Measurements from ENCODE around the gene STARD9. TPM values are rescaled to one million over a fixed set of nuclear protein-coding genes. Genes with fewer than 3 reads are reported as not detected.
"Not testable (repeated sequence)": the region's sequence is repeated elsewhere in the genome, so short reads cannot be mapped to it uniquely, and the experiment has no call there.

The STARD9 gene
- total RNA-seq, 1 experiment from 2014 or later, result 1.7 TPM

DNA sequence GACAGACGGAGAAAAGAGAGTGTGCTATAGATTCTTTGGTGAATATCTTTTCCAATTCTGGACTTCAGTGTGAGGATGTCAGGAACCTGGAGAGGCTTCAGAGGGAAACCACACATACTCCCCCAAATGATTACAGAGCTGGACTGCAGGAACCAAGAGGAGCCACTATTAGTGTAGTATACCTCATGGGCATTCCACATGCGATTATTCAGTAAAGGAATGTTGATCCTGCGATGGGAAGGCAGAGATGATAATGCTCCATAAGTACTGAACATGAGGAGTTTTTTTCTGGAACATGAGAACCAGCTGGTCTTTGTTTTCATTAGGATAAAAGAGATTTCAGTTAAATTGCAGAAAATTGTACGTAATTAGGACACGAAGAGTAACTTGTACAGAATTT lies 18.7 kb downstream of the STARD9 start:
- Histone ChIP-seq H3K79me2 (ENCODE audit: low read depth) (no peaks in the 10 kb centered on the region), H3K27ac (no peak overlapping the region), H3K9me3 (ENCODE audit: insufficient read depth, low read depth) (no peaks in the 10 kb centered on the region), H2AFZ (no peak overlapping the region), H3K9me2 (ENCODE audit: insufficient read depth) (no peaks in the 10 kb centered on the region), H3K4me1 (replicated peaks; ENCODE audit: insufficient read depth) (no peaks in the 10 kb centered on the region), H3K36me3 (ENCODE audit: low read depth) (no peaks in the 10 kb centered on the region), H3F3A (ENCODE audit: insufficient read depth, low read depth) (no peaks in the 10 kb centered on the region), H3K4me3 (no peak overlapping the region), H4K20me1 (ENCODE audit: insufficient read depth) (no peaks in the 10 kb centered on the region), H3K4me2 (no peak overlapping the region), H3K27me3 (ENCODE audit: insufficient read depth, low read depth) (no peaks in the 10 kb centered on the region)
- TF ChIP-seq CTCF (conservative IDR thresholded peaks at IDR 0.05) (no peak), EZH2 (IDR thresholded peaks at IDR 0.05; ENCODE audit: low read depth) (no peak)
- no peak for DNase-seq
- ChIA-PET CTCF (no interaction called here), POLR2A (ENCODE audit: unreplicated experiment) (no interaction called here)
- BruUV-seq (replicated peaks), result no TSS peak
- intact Hi-C loops (cut with micrococcal nuclease; ENCODE audit: unreplicated experiment), result no loop called here

DNA sequence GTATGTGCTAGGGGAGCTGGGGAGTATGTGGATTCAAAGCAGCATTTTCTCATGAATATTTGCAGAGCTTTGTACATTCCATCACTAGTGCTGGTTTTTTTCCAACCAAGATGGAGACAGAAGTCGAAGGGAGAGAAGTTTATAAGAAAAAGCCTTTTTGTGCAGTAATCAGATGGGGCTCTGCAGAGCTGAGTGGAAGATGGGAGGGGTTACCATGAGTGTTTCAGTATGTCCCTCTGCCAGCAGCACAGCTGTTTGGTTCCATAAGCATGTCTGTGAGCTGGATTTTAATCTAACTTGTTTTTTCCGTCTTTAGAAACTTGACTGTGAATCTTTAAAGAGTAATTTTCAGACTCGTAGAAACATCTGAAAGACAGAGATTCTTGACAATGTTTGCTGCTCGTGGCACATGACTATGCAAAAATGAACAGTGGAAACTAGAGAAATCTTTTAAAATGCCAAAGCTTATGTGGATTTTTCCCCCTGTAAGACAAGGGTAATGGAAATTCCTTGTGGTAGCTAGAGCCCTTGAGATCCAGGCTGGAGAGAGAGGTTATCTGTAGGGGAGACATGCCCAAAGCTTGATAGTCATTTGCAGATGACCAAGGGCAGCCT lies 20.3 kb downstream of the STARD9 start:
- Histone ChIP-seq H3K36me3 (ENCODE audit: low read depth) (no peaks in the 10 kb centered on the region), H3F3A (ENCODE audit: insufficient read depth, low read depth) (no peaks in the 10 kb centered on the region), H3K4me3 (no peak overlapping the region), H3K9me2 (ENCODE audit: insufficient read depth) (no peaks in the 10 kb centered on the region), H2AFZ (no peak overlapping the region), H3K27me3 (ENCODE audit: insufficient read depth, low read depth) (no peaks in the 10 kb centered on the region), H3K79me2 (ENCODE audit: low read depth) (no peaks in the 10 kb centered on the region), H3K4me2 (no peak overlapping the region), H3K4me1 (replicated peaks; ENCODE audit: insufficient read depth) (no peaks in the 10 kb centered on the region), H3K27ac (no peak overlapping the region), H4K20me1 (ENCODE audit: insufficient read depth) (no peaks in the 10 kb centered on the region), H3K9me3 (ENCODE audit: insufficient read depth, low read depth) (no peaks in the 10 kb centered on the region)
- ChIA-PET CTCF (no interaction called here), POLR2A (ENCODE audit: unreplicated experiment) (no interaction called here)
- no peak for TF ChIP-seq CTCF (conservative IDR thresholded peaks at IDR 0.05)
- no peak for TF ChIP-seq EZH2 (IDR thresholded peaks at IDR 0.05; ENCODE audit: low read depth)
- no TSS peak for BruUV-seq (replicated peaks)
- DNase-seq, result no peak
- intact Hi-C loops (cut with micrococcal nuclease; ENCODE audit: unreplicated experiment), result no loop called here

DNA sequence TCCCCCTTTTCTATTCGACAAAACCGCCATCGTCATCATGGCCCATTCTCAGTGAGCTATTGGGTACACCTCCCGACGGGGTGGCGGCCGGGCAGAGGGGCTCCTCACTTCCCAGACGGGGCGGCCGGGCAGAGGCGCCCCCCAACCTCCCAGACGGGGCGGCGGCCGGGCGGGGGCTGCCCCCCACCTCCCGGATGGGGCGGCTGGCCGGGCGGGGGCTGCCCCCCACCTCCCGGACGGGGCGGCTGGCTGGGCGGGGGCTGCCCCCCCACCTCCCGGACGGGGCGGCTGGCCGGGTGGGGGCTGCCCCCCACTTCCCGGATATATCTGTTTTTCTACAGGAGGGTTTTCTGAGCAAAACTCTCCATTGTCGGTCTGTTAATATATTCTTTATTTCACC lies 25.9 kb downstream of the STARD9 start:
- H3K27ac ChIP-seq; POLR2A ChIA-PET (ENCODE audit: unreplicated experiment); H3K9me3 ChIP-seq (ENCODE audit: insufficient read depth, low read depth); H3K27me3 ChIP-seq (ENCODE audit: insufficient read depth, low read depth); H3K4me3 ChIP-seq; intact Hi-C loops (cut with micrococcal nuclease; ENCODE audit: unreplicated experiment); H3K79me2 ChIP-seq (ENCODE audit: low read depth); CTCF ChIA-PET; H4K20me1 ChIP-seq (ENCODE audit: insufficient read depth); BruUV-seq (replicated peaks); H3K36me3 ChIP-seq (ENCODE audit: low read depth); DNase-seq; H3K9me2 ChIP-seq (ENCODE audit: insufficient read depth); H3F3A ChIP-seq (ENCODE audit: insufficient read depth, low read depth); H2AFZ ChIP-seq; H3K4me1 ChIP-seq (replicated peaks; ENCODE audit: insufficient read depth); H3K4me2 ChIP-seq: not testable (repeated sequence)

GRCh38 chr15:42602501-42602900 lies 27.1 kb downstream of the STARD9 start:
- H4K20me1 ChIP-seq (ENCODE audit: insufficient read depth), result no peaks in the 10 kb centered on the region
- TF ChIP-seq CTCF (conservative IDR thresholded peaks at IDR 0.05) (no peak), EZH2 (IDR thresholded peaks at IDR 0.05; ENCODE audit: low read depth) (no peak)
- ChIA-PET CTCF (no interaction called here), POLR2A (ENCODE audit: unreplicated experiment) (no interaction called here)
- no peaks in the 10 kb centered on the region for H3F3A ChIP-seq (ENCODE audit: insufficient read depth, low read depth)
- intact Hi-C loops (cut with micrococcal nuclease; ENCODE audit: unreplicated experiment), result no loop called here
- no peak for DNase-seq
- H3K27ac ChIP-seq, result no peak overlapping the region
- no peaks in the 10 kb centered on the region for H3K4me1 ChIP-seq (replicated peaks; ENCODE audit: insufficient read depth)
- 0 out of 2 replicates have a peak overlapping the region, but pooled peaks have one; percentile 10 for H3K4me2 ChIP-seq
- H3K79me2 ChIP-seq (ENCODE audit: low read depth), result no peaks in the 10 kb centered on the region
- no peaks in the 10 kb centered on the region for H3K9me2 ChIP-seq (ENCODE audit: insufficient read depth)
- no peak overlapping the region for H2AFZ ChIP-seq
- no TSS peak for BruUV-seq (replicated peaks)
- no peaks in the 10 kb centered on the region for H3K9me3 ChIP-seq (ENCODE audit: insufficient read depth, low read depth)
- H3K27me3 ChIP-seq (ENCODE audit: insufficient read depth, low read depth), result no peaks in the 10 kb centered on the region
- H3K36me3 ChIP-seq (ENCODE audit: low read depth), result no peaks in the 10 kb centered on the region
- no peak overlapping the region for H3K4me3 ChIP-seq

Data from PC-9 (cell line).